DMS 273 (cell line): Measurements from ENCODE around the gene TNF.

Source experiments
- DNase-seq: peaks from one replicate; lab custom pipeline; 2025; ENCODE audit not compliant: unreplicated experiment; lab: John Stamatoyannopoulos, UW

The TNF gene

GRCh38 chr6:31572041-31572911 lies 3.1 kb upstream of the TNF start, which contains the start of gene LTA:
Gene LTA, plus strand, starts transcription at chr6:31572289. Its CDS starts 454 bp downstream, at chr6:31572743.
- DNase-seq = no peak

GRCh38 chr6:31573239-31574105 lies 1.9 kb upstream of the TNF start:
- DNase-seq = no peak

- DNase-seq = no peak
Observed at GRCh38 chr6:31574106-31575061, 981 bp upstream of the TNF start.

- DNase-seq = peak; percentile 24
Observed at GRCh38 chr6:31575952-31576685, 754 bp downstream of the TNF start.

GRCh38 chr6:31576897-31577578 lies 1.7 kb downstream of the TNF start:
- DNase-seq = no peak

GRCh38 chr6:31577579-31577966 lies 2.2 kb downstream of the TNF start:
- no peak for DNase-seq

- no peak for DNase-seq
Observed at GRCh38 chr6:31578184-31579118, 3.1 kb downstream of the TNF start.

- no peak for DNase-seq
Observed at GRCh38 chr6:31579119-31579505, 3.7 kb downstream of the TNF start.

GRCh38 chr6:31579546-31580437 lies 4.4 kb downstream of the TNF start:
- DNase-seq = no peak

- DNase-seq = no peak
Observed at GRCh38 chr6:31580438-31580740, 5.0 kb downstream of the TNF start.

GRCh38 chr6:31580807-31581433 lies 5.6 kb downstream of the TNF start:
- DNase-seq = peak; percentile 92

GRCh38 chr6:31581434-31582229 lies 6.3 kb downstream of the TNF start:
- DNase-seq = peak; percentile 38

GRCh38 chr6:31582230-31582643 lies 6.9 kb downstream of the TNF start, which contains the start of gene LTB:
Gene LTB, minus strand, starts transcription at chr6:31582424. Its CDS starts 7 bp downstream, at chr6:31582417.
- DNase-seq = no peak

GRCh38 chr6:31585491-31585890 lies 10.1 kb downstream of the TNF start:
- DNase-seq = peak; percentile 30

GRCh38 chr6:31586008-31586407 lies 10.6 kb downstream of the TNF start, which contains the start of gene LST1:
Gene LST1, plus strand, starts transcription at chr6:31586277. Its CDS starts 1,023 bp downstream, at chr6:31587300.
- no peak for DNase-seq
